Keratinocyte (primary cell): ENCODE results near the gene STAC3. TPM values are rescaled to one million over a fixed set of nuclear protein-coding genes. Genes with fewer than 3 reads are reported as not detected.

ENCODE experiments used
- DNase-seq: peaks from one replicate; pipeline ENCODE4 v3.0.0-alpha.2; 2011; ENCODE audit warnings: low read depth, missing footprints, low spot score
- FAIRE-seq: peaks from 2 replicates; lab custom pipeline; 2011; peaks lifted over from hg19 to GRCh38; lab: Jason Lieb, UNC
- H2AFZ ChIP-seq: 2 replicates; pipeline ENCODE4 v1.6.0; 2012; ENCODE audit warnings: low read length, control low read depth, inconsistent platforms; ENCODE audit not compliant: control insufficient read depth
- H3K27ac ChIP-seq: 2 replicates; pipeline ENCODE4 v1.5.1; 2011; ENCODE audit warnings: low read length; ENCODE audit not compliant: control insufficient read depth, insufficient read depth
- H3K27me3 ChIP-seq: 3 replicates; pipeline ENCODE4 v1.6.0; 2011; ENCODE audit warnings: low read length; ENCODE audit not compliant: control insufficient read depth, insufficient read depth; ENCODE audit errors: extremely low read depth
- H3K36me3 ChIP-seq, 2 experiments: 2 replicates in 1 of 2; 3 replicates in 1 of 2; pipeline ENCODE4 v1.5.1; 2011; ENCODE audit warnings: low read length in 2 of 2, mild to moderate bottlenecking in 1 of 2; ENCODE audit not compliant: control insufficient read depth in 2 of 2, insufficient read depth in 2 of 2; ENCODE audit errors: extremely low read depth in 1 of 2
- H3K4me1 ChIP-seq: 3 replicates; pipeline ENCODE4 v1.5.1; 2011; ENCODE audit warnings: low read length; ENCODE audit not compliant: control insufficient read depth, insufficient read depth; ENCODE audit errors: extremely low read depth
- H3K4me2 ChIP-seq: 3 replicates; pipeline ENCODE4 v1.6.0; 2011; ENCODE audit warnings: low read depth, low read length; ENCODE audit not compliant: control insufficient read depth, insufficient read depth; ENCODE audit errors: extremely low read depth
- H3K4me3 ChIP-seq, 3 experiments: fragments of 200-600 bp in 1 of 3; sonication (generic) in 1 of 3; 2 replicates in 2 of 3; 3 replicates in 1 of 3; pipeline ENCODE4 v1.5.1; 2011 to 2016; ENCODE audit warnings: low read length in 3 of 3, mild to moderate bottlenecking in 3 of 3, control low read depth in 2 of 3, inconsistent platforms in 1 of 3, low read depth in 1 of 3, mixed read lengths in 1 of 3, mixed run types in 1 of 3, moderate library complexity in 1 of 3; ENCODE audit not compliant: control insufficient read depth in 2 of 3, insufficient read depth in 2 of 3; ENCODE audit errors: extremely low read depth in 1 of 3
- H3K79me2 ChIP-seq: 2 replicates; pipeline ENCODE4 v1.6.0; 2012; ENCODE audit warnings: low read length; ENCODE audit not compliant: control insufficient read depth, insufficient read depth
- H3K9ac ChIP-seq: 3 replicates; pipeline ENCODE4 v1.6.0; 2011; ENCODE audit warnings: low read length; ENCODE audit not compliant: control insufficient read depth, insufficient read depth; ENCODE audit errors: extremely low read depth
- H3K9me1 ChIP-seq: 3 replicates; pipeline ENCODE4 v1.6.0; 2011; ENCODE audit warnings: low read length; ENCODE audit not compliant: control insufficient read depth, insufficient read depth; ENCODE audit errors: extremely low read depth
- H3K9me3 ChIP-seq: 2 replicates; pipeline ENCODE4 v1.5.1; 2012; ENCODE audit warnings: low read depth, low read length; ENCODE audit not compliant: control insufficient read depth
- H4K20me1 ChIP-seq: 3 replicates; pipeline ENCODE4 v1.6.0; 2011; ENCODE audit warnings: low read length; ENCODE audit not compliant: control insufficient read depth, insufficient read depth; ENCODE audit errors: extremely low read depth
- CTCF ChIP-seq, 3 experiments: IDR thresholded peaks in 1 of 3; conservative IDR thresholded peaks in 1 of 3; optimal IDR thresholded peaks in 1 of 3; 2 replicates in 2 of 3; 3 replicates in 1 of 3; pipeline versions ENCODE3 to v1.5.1; 2011; ENCODE audit warnings: low read length in 3 of 3, mild to moderate bottlenecking in 3 of 3, moderate library complexity in 2 of 3, control low read depth in 1 of 3, inconsistent platforms in 1 of 3; ENCODE audit not compliant: insufficient read depth in 2 of 3; ENCODE audit errors: extremely low read depth in 1 of 3
- EZH2 ChIP-seq: IDR thresholded peaks from one replicate; pipeline ENCODE4 v1.6.1; 2012; ENCODE audit warnings: inconsistent platforms, mild to moderate bottlenecking, low read length, moderate library complexity
- dilution Hi-C: fragments of 300-500 bp; cut with MboI; formaldehyde crosslinking; loops from one replicate; pipeline ENCODE4 v1.7.0; 2020; ENCODE audit warnings: low sequenced_read_pairs; ENCODE audit not compliant: extremely low pct_ligation_motif_present
- polyA plus RNA-seq, 5 experiments: library from polyadenylated mRNA; depleted of rRNA in 3 of 5; stranded (reverse) in 3 of 5; stranded (forward) in 1 of 5; unstranded in 1 of 5; fragments of >200 nt; gene quantifications; 1 replicate in 1 of 5; 2 replicates in 3 of 5; 3 replicates in 1 of 5; pipeline versions ENCODE4 v1.2.1 to v1.2.3, GENCODE V29; 2011 to 2012; ENCODE audit warnings: missing spikeins in 2 of 5, low read depth in 1 of 5, low replicate concordance in 1 of 5

STAC3 gene
- polyA plus RNA-seq, 1 donor (not counting 4 experiments of a cell fraction or from before 2014, with no cell fraction given), result 0.94 TPM

DNA sequence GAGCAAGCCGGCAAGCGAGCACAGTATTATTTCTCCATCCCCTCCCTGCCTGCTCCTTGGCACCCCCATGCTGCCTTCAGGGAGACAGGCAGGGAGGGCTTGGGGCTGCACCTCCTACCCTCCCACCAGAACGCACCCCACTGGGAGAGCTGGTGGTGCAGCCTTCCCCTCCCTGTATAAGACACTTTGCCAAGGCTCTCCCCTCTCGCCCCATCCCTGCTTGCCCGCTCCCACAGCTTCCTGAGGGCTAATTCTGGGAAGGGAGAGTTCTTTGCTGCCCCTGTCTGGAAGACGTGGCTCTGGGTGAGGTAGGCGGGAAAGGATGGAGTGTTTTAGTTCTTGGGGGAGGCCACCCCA is 38.3 kb downstream of the STAC3 start:
- dilution Hi-C loops, result no loop called here
- H3K27ac ChIP-seq, result no peak overlapping the region
- H3K79me2 ChIP-seq, result no peaks in the 10 kb centered on the region
- FAIRE-seq (no peak), DNase-seq (no peak)
- TF ChIP-seq CTCF (optimal IDR thresholded peaks at IDR 0.05 in 1 of 3, IDR thresholded peaks at IDR 0.05 in 1 of 3, conservative IDR thresholded peaks at IDR 0.05 in 1 of 3; ENCODE audit: extremely low read depth in 1 of 3, insufficient read depth in 2 of 3, low read length in 3 of 3), result no peak
- TF ChIP-seq EZH2, result no peak
- H3K4me3 ChIP-seq, result no peak overlapping the region
- no peaks in the 10 kb centered on the region for H4K20me1 ChIP-seq
- no peak overlapping the region for H3K4me2 ChIP-seq
- H3K27me3 ChIP-seq, result peaks cover 27% of the 10 kb centered on the region
- H3K9ac ChIP-seq, result no peak overlapping the region
- no peaks in the 10 kb centered on the region for H3K9me3 ChIP-seq
- H3K36me3 ChIP-seq, result peaks cover 0 to 7% of the 10 kb centered on the region in 2 experiments
- no peak overlapping the region for H2AFZ ChIP-seq
- H3K4me1 ChIP-seq, result peaks cover 25% of the 10 kb centered on the region
- H3K9me1 ChIP-seq, result no peaks in the 10 kb centered on the region

DNA sequence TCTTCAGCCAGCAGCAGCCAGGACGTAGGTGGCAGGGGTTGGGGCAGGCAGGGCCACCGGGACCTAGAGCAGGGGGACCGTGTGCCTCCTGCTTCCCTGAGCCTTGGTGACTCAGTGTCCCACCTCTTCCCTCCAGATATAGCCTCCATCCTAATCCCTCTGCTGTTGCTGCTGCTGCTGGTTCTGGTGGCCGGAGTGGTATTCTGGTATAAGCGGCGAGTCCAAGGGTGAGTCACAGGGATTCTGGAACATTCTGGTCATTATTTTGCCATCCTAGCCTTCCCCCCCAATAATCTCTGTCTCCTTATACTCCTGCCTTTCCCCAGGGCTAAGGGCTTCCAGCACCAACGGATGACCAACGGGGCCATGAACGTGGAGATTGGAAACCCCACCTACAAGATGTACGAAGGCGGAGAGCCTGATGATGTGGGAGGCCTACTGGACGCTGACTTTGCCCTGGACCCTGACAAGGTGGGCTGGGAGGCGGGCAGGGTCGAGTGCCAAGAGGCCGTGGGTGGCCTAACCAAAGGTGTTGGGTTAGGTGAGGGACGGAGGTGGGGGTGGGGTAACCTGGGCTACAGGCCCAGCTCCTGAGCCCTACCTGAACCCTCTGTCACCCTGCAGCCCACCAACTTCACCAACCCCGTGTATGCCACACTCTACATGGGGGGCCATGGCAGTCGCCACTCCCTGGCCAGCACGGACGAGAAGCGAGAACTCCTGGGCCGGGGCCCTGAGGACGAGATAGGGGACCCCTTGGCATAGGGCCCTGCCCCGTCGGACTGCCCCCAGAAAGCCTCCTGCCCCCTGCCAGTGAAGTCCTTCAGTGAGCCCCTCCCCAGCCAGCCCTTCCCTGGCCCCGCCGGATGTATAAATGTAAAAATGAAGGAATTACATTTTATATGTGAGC is 38.9 kb downstream of the STAC3 start:
- H2AFZ ChIP-seq, result no peak overlapping the region
- H3K4me3 ChIP-seq, result no peak overlapping the region
- no peaks in the 10 kb centered on the region for H3K9me3 ChIP-seq
- dilution Hi-C loops, result no loop called here
- peaks cover 21% of the 10 kb centered on the region for H3K27me3 ChIP-seq
- TF ChIP-seq EZH2, result no peak
- no peak for TF ChIP-seq CTCF (optimal IDR thresholded peaks at IDR 0.05 in 1 of 3, IDR thresholded peaks at IDR 0.05 in 1 of 3, conservative IDR thresholded peaks at IDR 0.05 in 1 of 3; ENCODE audit: extremely low read depth in 1 of 3, insufficient read depth in 2 of 3, low read length in 3 of 3)
- H3K79me2 ChIP-seq, result no peaks in the 10 kb centered on the region
- no peaks in the 10 kb centered on the region for H3K9me1 ChIP-seq
- no peak for FAIRE-seq
- no peak overlapping the region for H3K9ac ChIP-seq
- no peak overlapping the region for H3K4me2 ChIP-seq
- DNase-seq, result no peak
- H3K27ac ChIP-seq, result no peak overlapping the region
- H3K4me1 ChIP-seq, result peaks cover 19% of the 10 kb centered on the region
- H3K36me3 ChIP-seq, result peaks cover 0 to 7% of the 10 kb centered on the region in 2 experiments
- no peaks in the 10 kb centered on the region for H4K20me1 ChIP-seq
